KMS-11 (cell line): Measurements from ENCODE around the gene GPI.

ENCODE experiments used
- H2AFZ ChIP-seq: fragments of 200-600 bp; sonication (generic); 2 replicates; pipeline ENCODE4 v1.6.1; 2016; ENCODE audit warnings: antibody characterized with exemption, mixed run types, low read depth
- H3K27ac ChIP-seq: fragments of 200-600 bp; sonication (generic); 2 replicates; pipeline ENCODE4 v1.6.1; 2016; ENCODE audit warnings: mild to moderate bottlenecking, mixed run types
- H3K27me3 ChIP-seq: fragments of 200-600 bp; sonication (generic); 2 replicates; pipeline ENCODE4 v1.6.1; 2017; ENCODE audit warnings: mild to moderate bottlenecking, low read depth, mixed run types, moderate library complexity; ENCODE audit not compliant: insufficient read depth
- H3K36me3 ChIP-seq: fragments of 200-600 bp; sonication (generic); 2 replicates; pipeline ENCODE4 v1.6.1; 2017; ENCODE audit warnings: mild to moderate bottlenecking, mixed run types; ENCODE audit not compliant: insufficient read depth
- H3K4me1 ChIP-seq: fragments of 200-600 bp; sonication (generic); 2 replicates; pipeline ENCODE4 v1.6.1; 2016; ENCODE audit warnings: mild to moderate bottlenecking, low read depth, mixed run types; ENCODE audit not compliant: poor library complexity, severe bottlenecking
- H3K4me2 ChIP-seq: fragments of 200-600 bp; sonication (generic); 2 replicates; pipeline ENCODE4 v1.7.0; 2016; ENCODE audit warnings: mild to moderate bottlenecking, mixed run types
- H3K4me3 ChIP-seq: fragments of 200-600 bp; sonication (generic); IDR thresholded peaks from 2 replicates; pipeline ENCODE4 v1.6.1; 2017; ENCODE audit warnings: low read depth, low read length, mixed read lengths; ENCODE audit not compliant: insufficient read depth
- H3K79me2 ChIP-seq: fragments of 200-600 bp; sonication (generic); 2 replicates; pipeline ENCODE4 v1.6.1; 2016; ENCODE audit warnings: low read depth, mixed run types; ENCODE audit not compliant: insufficient read depth
- H3K9ac ChIP-seq: fragments of 200-600 bp; sonication (generic); 2 replicates; pipeline ENCODE4 v1.6.1; 2016; ENCODE audit warnings: mild to moderate bottlenecking, mixed run types
- H4K20me1 ChIP-seq: fragments of 200-600 bp; sonication (generic); 2 replicates; pipeline ENCODE4 v1.6.1; 2016; ENCODE audit warnings: mild to moderate bottlenecking, mixed run types; ENCODE audit not compliant: insufficient read depth
- TF ChIP-seq, protein P1 (sequence below): fragments of 200-600 bp; sonication (generic); conservative IDR thresholded peaks from 2 replicates; pipeline ENCODE4 v1.6.1; 2017; ENCODE audit warnings: low read depth, mild to moderate bottlenecking, antibody characterized with exemption, low read length, moderate library complexity, mixed read lengths

Gene GPI

DNA sequence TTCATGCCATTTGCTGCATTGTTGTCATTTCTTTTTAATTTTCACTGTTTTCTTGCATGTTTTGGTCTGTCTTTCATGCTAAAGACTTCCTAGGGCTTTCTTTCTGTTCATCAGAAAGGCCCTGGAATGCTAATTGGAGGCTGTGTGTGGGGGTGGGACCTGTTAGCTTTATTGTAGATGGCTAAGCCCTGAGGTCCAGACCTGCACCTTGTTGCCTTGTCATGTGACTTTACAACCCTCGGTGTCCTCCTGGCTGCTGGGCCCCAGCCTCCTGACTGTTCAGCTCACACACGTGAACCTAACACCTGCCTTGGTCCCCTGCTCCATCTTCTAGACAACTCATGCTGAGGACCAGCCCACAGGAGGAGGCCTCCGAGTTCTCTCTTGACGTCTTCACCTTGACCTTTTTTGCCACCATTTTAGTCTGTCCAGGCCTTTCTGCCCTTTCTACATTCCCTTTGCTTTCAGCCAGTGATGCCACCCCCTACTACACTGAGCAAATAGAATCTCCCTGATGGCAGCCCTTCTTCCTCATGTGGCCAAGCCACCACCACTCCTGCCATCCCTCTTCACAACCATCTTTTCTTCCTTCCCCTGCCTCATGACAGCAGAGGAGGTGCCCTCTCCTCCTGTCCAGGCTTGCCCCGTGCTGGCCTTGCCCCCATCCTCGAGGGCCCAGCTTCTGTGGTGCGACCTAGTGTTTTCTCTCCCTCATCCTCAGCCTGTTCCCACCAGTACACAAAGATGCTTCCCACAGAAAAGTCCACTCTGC is 41.4 kb upstream of the GPI start:
- H4K20me1 ChIP-seq, result no peaks in the 10 kb centered on the region
- TF ChIP-seq, protein P1, sequence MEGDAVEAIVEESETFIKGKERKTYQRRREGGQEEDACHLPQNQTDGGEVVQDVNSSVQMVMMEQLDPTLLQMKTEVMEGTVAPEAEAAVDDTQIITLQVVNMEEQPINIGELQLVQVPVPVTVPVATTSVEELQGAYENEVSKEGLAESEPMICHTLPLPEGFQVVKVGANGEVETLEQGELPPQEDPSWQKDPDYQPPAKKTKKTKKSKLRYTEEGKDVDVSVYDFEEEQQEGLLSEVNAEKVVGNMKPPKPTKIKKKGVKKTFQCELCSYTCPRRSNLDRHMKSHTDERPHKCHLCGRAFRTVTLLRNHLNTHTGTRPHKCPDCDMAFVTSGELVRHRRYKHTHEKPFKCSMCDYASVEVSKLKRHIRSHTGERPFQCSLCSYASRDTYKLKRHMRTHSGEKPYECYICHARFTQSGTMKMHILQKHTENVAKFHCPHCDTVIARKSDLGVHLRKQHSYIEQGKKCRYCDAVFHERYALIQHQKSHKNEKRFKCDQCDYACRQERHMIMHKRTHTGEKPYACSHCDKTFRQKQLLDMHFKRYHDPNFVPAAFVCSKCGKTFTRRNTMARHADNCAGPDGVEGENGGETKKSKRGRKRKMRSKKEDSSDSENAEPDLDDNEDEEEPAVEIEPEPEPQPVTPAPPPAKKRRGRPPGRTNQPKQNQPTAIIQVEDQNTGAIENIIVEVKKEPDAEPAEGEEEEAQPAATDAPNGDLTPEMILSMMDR, result no peak
- H3K79me2 ChIP-seq, result no peaks in the 10 kb centered on the region
- H3K27me3 ChIP-seq, result no peaks in the 10 kb centered on the region
- no peak overlapping the region for H3K27ac ChIP-seq
- no peak overlapping the region for H3K4me2 ChIP-seq
- H3K4me1 ChIP-seq, result no peaks in the 10 kb centered on the region
- no peak overlapping the region for H3K4me3 ChIP-seq
- H3K36me3 ChIP-seq, result no peaks in the 10 kb centered on the region
- no peak overlapping the region for H3K9ac ChIP-seq
- H2AFZ ChIP-seq, result no peak overlapping the region

DNA sequence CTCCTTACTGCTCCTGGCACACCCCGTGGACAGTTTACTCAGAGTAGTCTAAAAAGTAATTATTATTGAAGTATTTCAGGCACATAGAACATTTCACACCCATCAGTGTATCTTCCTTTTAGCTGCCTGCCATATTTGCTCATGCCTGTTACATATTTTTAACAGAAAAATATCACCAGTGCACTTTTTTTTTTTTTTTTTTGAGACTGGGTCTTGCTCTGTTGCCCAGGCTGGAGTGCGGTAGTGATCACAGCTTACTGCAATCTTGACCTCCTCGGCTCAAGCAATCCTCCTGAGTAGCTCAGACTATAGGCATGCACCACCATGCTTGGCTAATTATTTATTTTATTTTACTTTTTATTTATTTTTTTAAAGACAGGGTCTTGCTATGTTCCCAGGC is 40.7 kb upstream of the GPI start:
- TF ChIP-seq, protein P1, result no peak
- Histone ChIP-seq H3K79me2 (no peaks in the 10 kb centered on the region), H3K27me3 (no peaks in the 10 kb centered on the region), H3K4me1 (no peaks in the 10 kb centered on the region), H3K36me3 (no peaks in the 10 kb centered on the region), H3K9ac (no peak overlapping the region), H3K4me3 (no peak overlapping the region), H3K27ac (no peak overlapping the region), H2AFZ (no peak overlapping the region), H4K20me1 (no peaks in the 10 kb centered on the region), H3K4me2 (no peak overlapping the region)

DNA sequence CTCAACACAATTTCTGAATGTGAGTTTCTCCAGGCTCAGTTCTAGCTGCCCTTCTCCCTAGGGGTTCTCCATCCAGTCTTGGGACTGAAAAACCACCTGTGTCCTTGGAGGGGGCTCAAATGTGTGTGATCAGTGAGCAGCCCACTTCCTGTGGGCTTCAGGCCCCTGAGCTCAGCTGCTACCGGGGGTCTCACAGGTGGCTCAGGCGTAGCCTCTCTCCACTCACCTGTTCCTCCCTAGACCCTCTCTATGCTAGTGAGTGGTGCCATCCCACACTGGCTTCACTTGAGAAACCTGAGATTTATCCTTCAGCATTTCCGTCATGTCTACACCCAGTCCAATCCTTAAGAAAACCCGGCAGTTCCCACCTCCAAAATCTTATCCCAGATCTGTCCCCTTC is 39.8 kb upstream of the GPI start:
- Histone ChIP-seq H3K27ac (no peak overlapping the region), H3K9ac (no peak overlapping the region), H2AFZ (no peak overlapping the region), H4K20me1 (no peaks in the 10 kb centered on the region), H3K36me3 (no peaks in the 10 kb centered on the region), H3K4me2 (no peak overlapping the region), H3K79me2 (no peaks in the 10 kb centered on the region), H3K4me3 (no peak overlapping the region), H3K4me1 (no peaks in the 10 kb centered on the region), H3K27me3 (no peaks in the 10 kb centered on the region)
- TF ChIP-seq, protein P1, result no peak

DNA sequence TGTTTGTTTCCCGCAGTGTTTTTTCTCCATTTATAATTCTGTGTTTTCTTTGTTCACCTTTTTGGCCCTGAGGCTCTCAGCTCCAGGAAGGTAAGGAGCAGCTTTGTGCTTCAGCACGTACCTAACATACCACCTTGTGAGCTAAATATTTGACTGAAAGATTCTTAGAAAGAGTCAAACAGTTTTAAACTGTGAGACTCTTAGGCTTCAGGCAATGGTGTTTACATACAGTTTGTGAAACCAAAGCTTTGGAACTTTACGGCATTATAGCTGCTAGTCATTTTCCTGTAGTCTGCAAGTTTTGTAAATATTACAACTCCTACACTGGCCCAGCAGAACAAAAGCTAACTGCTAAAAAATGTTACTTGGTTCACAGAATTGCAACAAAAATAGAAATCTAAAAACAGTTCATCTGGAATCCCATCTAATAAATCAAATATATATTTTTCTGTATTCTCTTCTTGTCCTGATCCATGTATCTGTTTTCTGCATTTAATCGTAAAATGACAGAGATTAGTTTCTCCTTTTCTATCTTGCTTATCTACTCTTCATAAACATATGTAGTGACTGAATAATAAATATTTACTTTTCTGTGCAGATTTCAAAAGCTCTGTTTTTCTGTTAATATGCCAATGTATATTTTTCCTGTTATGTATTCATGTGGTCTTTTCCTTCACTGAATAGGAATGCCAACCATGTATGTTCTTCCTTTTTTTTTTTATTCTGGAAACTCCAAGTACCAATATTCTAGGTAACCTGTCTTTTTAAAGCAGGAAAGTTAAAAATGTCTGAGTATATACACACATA is 38.8 kb upstream of the GPI start:
- H2AFZ ChIP-seq, result no peak overlapping the region
- TF ChIP-seq, protein P1, result no peak
- no peaks in the 10 kb centered on the region for H3K79me2 ChIP-seq
- H3K4me3 ChIP-seq, result no peak overlapping the region
- H3K4me1 ChIP-seq, result no peaks in the 10 kb centered on the region
- no peak overlapping the region for H3K4me2 ChIP-seq
- no peaks in the 10 kb centered on the region for H3K36me3 ChIP-seq
- H3K27ac ChIP-seq, result no peak overlapping the region
- H3K27me3 ChIP-seq, result no peaks in the 10 kb centered on the region
- H4K20me1 ChIP-seq, result no peaks in the 10 kb centered on the region
- H3K9ac ChIP-seq, result no peak overlapping the region
